ENCODE measurements around the gene LAD1.

LAD1 gene

DNA sequence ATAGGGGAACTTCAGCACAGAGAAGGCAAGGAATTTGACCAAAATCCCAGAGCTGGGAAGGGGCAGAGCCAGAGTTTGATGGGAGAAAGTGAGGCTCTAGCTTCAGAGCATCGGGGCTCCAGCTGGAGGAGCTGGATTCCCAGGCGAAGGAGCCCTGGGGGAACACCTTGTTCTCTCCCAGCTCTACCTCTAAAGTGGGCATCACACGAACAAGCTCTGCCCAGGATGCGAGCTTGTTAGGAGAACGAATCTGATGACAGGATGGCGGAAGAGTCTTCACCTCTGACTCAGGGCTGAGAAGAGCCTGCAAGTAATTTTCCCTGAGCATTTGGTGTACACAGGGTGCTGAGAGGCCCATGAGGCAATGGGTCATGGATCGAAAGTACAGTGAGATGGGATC lies 43.7 kb downstream of the LAD1 start:
- no peak for DNase-seq (ENCODE audit: low read depth in 1 of 2, low spot score in 1 of 2)
- Histone ChIP-seq H3K27me3 (ENCODE audit: insufficient read depth, poor library complexity, severe bottlenecking) (no peaks in the 10 kb centered on the region), H3K27ac (replicated peaks) (no peak overlapping the region), H3K4me3 (replicated peaks; ENCODE audit: insufficient read depth, low read length) (no peak overlapping the region)
- no peak for TF ChIP-seq REST (IDR thresholded peaks at IDR 0.05; ENCODE audit: insufficient replicate concordance, low read depth)
- TF ChIP-seq, protein P1, sequence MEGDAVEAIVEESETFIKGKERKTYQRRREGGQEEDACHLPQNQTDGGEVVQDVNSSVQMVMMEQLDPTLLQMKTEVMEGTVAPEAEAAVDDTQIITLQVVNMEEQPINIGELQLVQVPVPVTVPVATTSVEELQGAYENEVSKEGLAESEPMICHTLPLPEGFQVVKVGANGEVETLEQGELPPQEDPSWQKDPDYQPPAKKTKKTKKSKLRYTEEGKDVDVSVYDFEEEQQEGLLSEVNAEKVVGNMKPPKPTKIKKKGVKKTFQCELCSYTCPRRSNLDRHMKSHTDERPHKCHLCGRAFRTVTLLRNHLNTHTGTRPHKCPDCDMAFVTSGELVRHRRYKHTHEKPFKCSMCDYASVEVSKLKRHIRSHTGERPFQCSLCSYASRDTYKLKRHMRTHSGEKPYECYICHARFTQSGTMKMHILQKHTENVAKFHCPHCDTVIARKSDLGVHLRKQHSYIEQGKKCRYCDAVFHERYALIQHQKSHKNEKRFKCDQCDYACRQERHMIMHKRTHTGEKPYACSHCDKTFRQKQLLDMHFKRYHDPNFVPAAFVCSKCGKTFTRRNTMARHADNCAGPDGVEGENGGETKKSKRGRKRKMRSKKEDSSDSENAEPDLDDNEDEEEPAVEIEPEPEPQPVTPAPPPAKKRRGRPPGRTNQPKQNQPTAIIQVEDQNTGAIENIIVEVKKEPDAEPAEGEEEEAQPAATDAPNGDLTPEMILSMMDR (IDR thresholded peaks at IDR 0.05; ENCODE audit: insufficient read depth, low read length), result no peak

GRCh38 chr1:201354901-201355295 lies 44.2 kb downstream of the LAD1 start:
- Histone ChIP-seq H3K27ac (replicated peaks) (no peak overlapping the region), H3K4me3 (replicated peaks; ENCODE audit: insufficient read depth, low read length) (no peak overlapping the region), H3K27me3 (ENCODE audit: insufficient read depth, poor library complexity, severe bottlenecking) (no peaks in the 10 kb centered on the region)
- TF ChIP-seq SPI1 (IDR thresholded peaks at IDR 0.05; ENCODE audit: borderline replicate concordance, low read depth), result no peak
- TF ChIP-seq GABPA (IDR thresholded peaks at IDR 0.05; ENCODE audit: low read depth), result no peak
- TF ChIP-seq, protein P1 (IDR thresholded peaks at IDR 0.05; ENCODE audit: insufficient read depth, low read length), result no peak
- TF ChIP-seq POLR2AphosphoS5 (IDR thresholded peaks at IDR 0.05; ENCODE audit: low read depth), result no peak
- no peak for TF ChIP-seq REST (IDR thresholded peaks at IDR 0.05; ENCODE audit: insufficient replicate concordance, low read depth)
- no peak for DNase-seq (ENCODE audit: low read depth in 1 of 2, low spot score in 1 of 2)

GRCh38 chr1:201354151-201354900 lies 44.8 kb downstream of the LAD1 start:
- no peak for DNase-seq (ENCODE audit: low read depth in 1 of 2, low spot score in 1 of 2)
- H3K27ac ChIP-seq (replicated peaks), result no peak overlapping the region
- no peaks in the 10 kb centered on the region for H3K27me3 ChIP-seq (ENCODE audit: insufficient read depth, poor library complexity, severe bottlenecking)
- TF ChIP-seq SPI1 (IDR thresholded peaks at IDR 0.05; ENCODE audit: borderline replicate concordance, low read depth), result no peak
- TF ChIP-seq, protein P1 (IDR thresholded peaks at IDR 0.05; ENCODE audit: insufficient read depth, low read length), result no peak
- TF ChIP-seq GABPA (IDR thresholded peaks at IDR 0.05; ENCODE audit: low read depth), result no peak
- no peak for TF ChIP-seq REST (IDR thresholded peaks at IDR 0.05; ENCODE audit: insufficient replicate concordance, low read depth)
- no peak for TF ChIP-seq POLR2AphosphoS5 (IDR thresholded peaks at IDR 0.05; ENCODE audit: low read depth)
- no peak overlapping the region for H3K4me3 ChIP-seq (replicated peaks; ENCODE audit: insufficient read depth, low read length)
